ENCODE results near the gene ISYNA1.

ISYNA1 gene

GRCh38 chr19:18466354-18466753 lies 28.4 kb upstream of the ISYNA1 start:
- no peak for DNase-seq

GRCh38 chr19:18465964-18466339 lies 28.0 kb upstream of the ISYNA1 start:
- DNase-seq = no peak

- DNase-seq = no peak
Measured at GRCh38 chr19:18465214-18465963, 27.5 kb upstream of the ISYNA1 start.

- no peak for DNase-seq
Measured at GRCh38 chr19:18464646-18465045, 26.7 kb upstream of the ISYNA1 start.

- no peak for DNase-seq
Measured at GRCh38 chr19:18461471-18461870, 23.5 kb upstream of the ISYNA1 start.

GRCh38 chr19:18460900-18461299 lies 23.0 kb upstream of the ISYNA1 start:
- no peak for DNase-seq

- DNase-seq = no peak
Measured at GRCh38 chr19:18457483-18458331, 19.8 kb upstream of the ISYNA1 start.

- DNase-seq = no peak
Measured at GRCh38 chr19:18456974-18457373, 19.0 kb upstream of the ISYNA1 start.

- no peak for DNase-seq
Measured at GRCh38 chr19:18456279-18456678, 18.3 kb upstream of the ISYNA1 start.

- no peak for DNase-seq
Measured at GRCh38 chr19:18453269-18454024, 15.5 kb upstream of the ISYNA1 start.

- DNase-seq = no peak
Measured at GRCh38 chr19:18452386-18452785, 14.5 kb upstream of the ISYNA1 start.

- no peak for DNase-seq
Measured at GRCh38 chr19:18450931-18451836, 13.3 kb upstream of the ISYNA1 start.

GRCh38 chr19:18450021-18450930 lies 12.3 kb upstream of the ISYNA1 start:
- no peak for DNase-seq

GRCh38 chr19:18449552-18449951 lies 11.6 kb upstream of the ISYNA1 start:
- peak; percentile 29 for DNase-seq

- no peak for DNase-seq
Measured at GRCh38 chr19:18446811-18447359, 9.0 kb upstream of the ISYNA1 start.

GRCh38 chr19:18446145-18446810 lies 8.3 kb upstream of the ISYNA1 start:
- DNase-seq = no peak

GRCh38 chr19:18445262-18445948 lies 7.5 kb upstream of the ISYNA1 start:
- DNase-seq = no peak

GRCh38 chr19:18444513-18444912 lies 6.6 kb upstream of the ISYNA1 start:
- DNase-seq = no peak

GRCh38 chr19:18443831-18444230 lies 5.9 kb upstream of the ISYNA1 start:
- no peak for DNase-seq

- DNase-seq = no peak
Measured at GRCh38 chr19:18443406-18443805, 5.5 kb upstream of the ISYNA1 start.

All from NCI-H524 treated with DMSO at 0.1 percent for 48 hours (cell line).